Activated CD4-positive, CD25-positive, alpha-beta regulatory T cell treated with anti-CD3 and anti-CD28 coated beads, Interleukin-2, amount 50 U/mL, for 16 hours (primary cell): ENCODE data around the gene TALDO1.
A peak's percentile ranks its signal among the peaks of the same experiment; 100 is the strongest.

Experiments
- DNase-seq: peaks from one replicate; pipeline ENCODE4 v3.0.0-alpha.2; 2020; ENCODE audit warnings: low read depth, low spot score

Gene TALDO1

GRCh38 chr11:769887-770641 is 22.8 kb downstream of the TALDO1 start:
- no peak for DNase-seq

GRCh38 chr11:770642-771616 is 23.7 kb downstream of the TALDO1 start:
- DNase-seq = no peak

- no peak for DNase-seq
Measured at GRCh38 chr11:771617-772204, 24.4 kb downstream of the TALDO1 start.

- DNase-seq = no peak
Measured at GRCh38 chr11:772429-773390, 25.4 kb downstream of the TALDO1 start.

GRCh38 chr11:773425-773824 is 26.2 kb downstream of the TALDO1 start:
- DNase-seq = no peak

- DNase-seq = no peak
Measured at GRCh38 chr11:773830-774229, 26.6 kb downstream of the TALDO1 start.

GRCh38 chr11:774873-775592 is 27.8 kb downstream of the TALDO1 start:
- DNase-seq = no peak

GRCh38 chr11:776263-776560 is 28.9 kb downstream of the TALDO1 start:
- DNase-seq = no peak

GRCh38 chr11:776561-777287 is 29.5 kb downstream of the TALDO1 start:
- no peak for DNase-seq

GRCh38 chr11:777288-778255 is 30.3 kb downstream of the TALDO1 start, which contains the start of gene GATD1:
Gene GATD1 (minus strand): TSS chr11:777487. CDS start chr11:777462, 25 bp downstream.
- DNase-seq = peak; percentile 89

GRCh38 chr11:778976-779954 is 32.0 kb downstream of the TALDO1 start:
- no peak for DNase-seq

- DNase-seq = no peak
Measured at GRCh38 chr11:779955-780532, 32.8 kb downstream of the TALDO1 start.

GRCh38 chr11:782264-783174 is 35.3 kb downstream of the TALDO1 start:
- no peak for DNase-seq

- DNase-seq = no peak
Measured at GRCh38 chr11:783581-784015, 36.3 kb downstream of the TALDO1 start.

GRCh38 chr11:786235-787083 is 39.2 kb downstream of the TALDO1 start:
- no peak for DNase-seq
